H9 (cell line): ENCODE measurements around the gene ITPR2. TPM values are rescaled to one million over a fixed set of nuclear protein-coding genes. Genes with fewer than 3 reads are reported as not detected.

ENCODE experiments used
- DNase-seq: peaks from one replicate; pipeline ENCODE4 v3.0.0-alpha.2; 2017
- H2AFZ ChIP-seq: one replicate; pipeline ENCODE4 v1.6.1; 2013; ENCODE audit warnings: mild to moderate bottlenecking, low read length, control low read depth, moderate library complexity
- H2AK5ac ChIP-seq: 2 replicates; pipeline ENCODE4 v1.6.1; 2013; ENCODE audit warnings: low read length, control low read depth, mixed read lengths; ENCODE audit not compliant: insufficient read length
- H2BK120ac ChIP-seq: one replicate; pipeline ENCODE4 v1.6.1; 2013; ENCODE audit warnings: low read depth, mild to moderate bottlenecking, low read length, control low read depth, inconsistent platforms; ENCODE audit not compliant: poor library complexity, severe bottlenecking
- H2BK12ac ChIP-seq: 2 replicates; pipeline ENCODE4 v1.6.1; 2013; ENCODE audit warnings: low read length, control low read depth, mixed read lengths, low read depth; ENCODE audit not compliant: insufficient read length
- H2BK15ac ChIP-seq: 2 replicates; pipeline ENCODE4 v1.6.1; 2013; ENCODE audit warnings: low read depth, low read length, control low read depth
- H2BK20ac ChIP-seq: one replicate; pipeline ENCODE4 v1.6.1; 2013; ENCODE audit warnings: low read depth, mild to moderate bottlenecking, low read length, control low read depth, inconsistent platforms; ENCODE audit not compliant: poor library complexity, severe bottlenecking
- H2BK5ac ChIP-seq: 2 replicates; pipeline ENCODE4 v1.6.1; 2013; ENCODE audit warnings: low read length, control low read depth, mixed read lengths; ENCODE audit not compliant: insufficient read length
- H3K14ac ChIP-seq: 2 replicates; pipeline ENCODE4 v1.6.1; 2013; ENCODE audit warnings: low read length, control low read depth; ENCODE audit not compliant: insufficient read depth
- H3K18ac ChIP-seq: 2 replicates; pipeline ENCODE4 v1.6.1; 2013; ENCODE audit warnings: low read depth, mild to moderate bottlenecking, mixed read lengths, low read length, control low read depth; ENCODE audit not compliant: insufficient read length
- H3K23ac ChIP-seq: 2 replicates; pipeline ENCODE4 v1.6.1; 2013; ENCODE audit warnings: low read length, control low read depth, mixed read lengths, low read depth; ENCODE audit not compliant: insufficient read length
- H3K23me2 ChIP-seq: 2 replicates; pipeline ENCODE4 v1.6.1; 2013; ENCODE audit warnings: low read depth, mild to moderate bottlenecking, mixed read lengths, low read length, control low read depth; ENCODE audit not compliant: insufficient read length, poor library complexity, severe bottlenecking
- H3K27ac ChIP-seq: 2 replicates; pipeline ENCODE4 v1.5.1; 2013; ENCODE audit warnings: low read length, control low read depth, mixed read lengths, low read depth; ENCODE audit not compliant: insufficient read length
- H3K27me3 ChIP-seq: 2 replicates; pipeline ENCODE4 v1.6.1; 2013; ENCODE audit warnings: low read length, control low read depth, inconsistent platforms; ENCODE audit not compliant: insufficient read depth
- H3K4ac ChIP-seq: 2 replicates; pipeline ENCODE4 v1.6.1; 2013; ENCODE audit warnings: low read depth, mild to moderate bottlenecking, control low read depth, inconsistent platforms, low read length, moderate library complexity
- H3K4me1 ChIP-seq: 2 replicates; pipeline ENCODE4 v1.6.1; 2013; ENCODE audit warnings: low read length, control low read depth, inconsistent platforms; ENCODE audit not compliant: insufficient read depth
- H3K4me2 ChIP-seq: 2 replicates; pipeline ENCODE4 v1.6.1; 2013; ENCODE audit warnings: low read length, control low read depth, mixed read lengths; ENCODE audit not compliant: insufficient read length, insufficient read depth
- H3K56ac ChIP-seq: 2 replicates; pipeline ENCODE4 v1.6.1; 2013; ENCODE audit warnings: low read depth, mild to moderate bottlenecking, mixed read lengths, low read length, control low read depth; ENCODE audit not compliant: insufficient read length
- H3K79me1 ChIP-seq: 2 replicates; pipeline ENCODE4 v1.6.1; 2013; ENCODE audit warnings: low read depth, mild to moderate bottlenecking, moderate library complexity, low read length, control low read depth, inconsistent platforms; ENCODE audit not compliant: insufficient read depth, poor library complexity, severe bottlenecking
- H3K79me2 ChIP-seq: 2 replicates; pipeline ENCODE4 v1.6.1; 2013; ENCODE audit warnings: low read length, control low read depth, inconsistent platforms; ENCODE audit not compliant: insufficient read depth
- H3K9ac ChIP-seq: 2 replicates; pipeline ENCODE4 v1.6.1; 2013; ENCODE audit warnings: low read length, control low read depth, mixed read lengths; ENCODE audit not compliant: insufficient read length; ENCODE audit errors: extremely low read depth
- H3K9me3 ChIP-seq: one replicate; pipeline ENCODE4 v1.6.1; 2013; ENCODE audit warnings: low read depth, low read length, inconsistent platforms; ENCODE audit not compliant: control insufficient read depth
- H3T11ph ChIP-seq: one replicate; pipeline ENCODE4 v1.6.1; 2013; ENCODE audit warnings: mild to moderate bottlenecking, low read length, control low read depth, inconsistent platforms
- H4K20me1 ChIP-seq: one replicate; pipeline ENCODE4 v1.6.1; 2013; ENCODE audit not compliant: control insufficient read depth, insufficient read length, insufficient read depth
- H4K5ac ChIP-seq: 2 replicates; pipeline ENCODE4 v1.6.1; 2013; ENCODE audit warnings: low read depth, mild to moderate bottlenecking, mixed read lengths, low read length, control low read depth; ENCODE audit not compliant: insufficient read length
- H4K8ac ChIP-seq: replicated peaks from 2 replicates; pipeline ENCODE4 v1.6.1; 2013; ENCODE audit warnings: low read length, control low read depth, mixed read lengths, low read depth; ENCODE audit not compliant: insufficient read length
- H4K91ac ChIP-seq: 2 replicates; pipeline ENCODE4 v1.6.1; 2013; ENCODE audit warnings: low read depth, mild to moderate bottlenecking, moderate library complexity, mixed read lengths, low read length, control low read depth; ENCODE audit not compliant: insufficient read length
- H3K27ac Mint-ChIP-seq, 3 experiments: 2 replicates in 2 of 3; 3 replicates in 1 of 3; pipeline ENCODE4 v1.8.0; 2020 to 2021; ENCODE audit warnings: mixed read lengths in 3 of 3, mild to moderate bottlenecking in 1 of 3, moderate library complexity in 1 of 3
- H3K27me3 Mint-ChIP-seq: 2 replicates; pipeline ENCODE4 v1.8.0; 2021; ENCODE audit warnings: low read depth, mild to moderate bottlenecking, moderate library complexity, mixed read lengths
- H3K36me3 Mint-ChIP-seq, 3 experiments: 2 replicates in 2 of 3; 3 replicates in 1 of 3; pipeline ENCODE4 v1.8.0; 2020 to 2021; ENCODE audit warnings: low read depth in 3 of 3, mixed read lengths in 3 of 3; ENCODE audit not compliant: insufficient read depth in 1 of 3
- H3K4me1 Mint-ChIP-seq, 2 experiments: 2 replicates each; pipeline ENCODE4 v1.8.0; 2020; ENCODE audit warnings: mixed read lengths in 2 of 2
- H3K4me3 Mint-ChIP-seq, 2 experiments: 2 replicates in 1 of 2; 3 replicates in 1 of 2; pipeline ENCODE4 v1.8.0; 2020 to 2021; ENCODE audit warnings: mild to moderate bottlenecking in 2 of 2, mixed read lengths in 2 of 2, moderate library complexity in 1 of 2
- H3K9me3 Mint-ChIP-seq, 2 experiments: 2 replicates in 1 of 2; 3 replicates in 1 of 2; pipeline ENCODE4 v1.8.0; 2020; ENCODE audit warnings: mild to moderate bottlenecking in 2 of 2, mixed read lengths in 2 of 2, moderate library complexity in 1 of 2
- CTCF ChIP-seq: fragments of 200-600 bp; sonication (generic); conservative IDR thresholded peaks from 3 replicates; pipeline ENCODE4 v1.8.0; 2021; ENCODE audit warnings: antibody characterized with exemption, mild to moderate bottlenecking
- WGBS: extraction: QIAGEN DNeasy Blood & Tissue Kit; methylation state at CpG from one replicate; pipeline ENCODE4 v1.1.7; 2013; ENCODE audit warnings: missing lambda C conversion rate, low lambda C conversion rate, mixed read lengths; ENCODE audit not compliant: insufficient read length; ENCODE audit errors: extremely low coverage; 5-methylcytosine and 5-hydroxymethylcytosine counted together
- total RNA-seq: library from RNA; stranded (reverse); gene quantifications from 2 replicates; pipeline ENCODE4 v1.2.1, GENCODE V29; 2021

Gene ITPR2
- total RNA-seq, 1 experiment from 2014 or later, result 14.8 TPM

- Histone ChIP-seq H4K5ac (no peak overlapping the region), H3K23me2 (no peaks in the 10 kb centered on the region), H3K9ac (no peak overlapping the region), H3K56ac (no peak overlapping the region), H3K9me3 (no peaks in the 10 kb centered on the region), H2BK12ac (no peak overlapping the region), H2AK5ac (no peak overlapping the region), H3T11ph (no peak overlapping the region), H3K23ac (no peak overlapping the region), H3K14ac (no peak overlapping the region), H2BK15ac (no peak overlapping the region), H3K18ac (no peak overlapping the region), H3K27me3 (no peaks in the 10 kb centered on the region), H2BK20ac (no peak overlapping the region), H4K20me1 (no peaks in the 10 kb centered on the region), H3K4me2 (no peak overlapping the region), H2BK120ac (no peak overlapping the region), H2BK5ac (no peak overlapping the region), H3K27ac (no peak overlapping the region), H3K79me1 (peaks cover 2% of the 10 kb centered on the region), H4K91ac (no peak overlapping the region), H3K4me1 (no peaks in the 10 kb centered on the region; the same call in 1 of the 2 replicates), H2AFZ (no peak overlapping the region), H3K4ac (no peak overlapping the region), H4K8ac (no peak overlapping the region), H3K79me2 (no peaks in the 10 kb centered on the region)
- peaks cover 0 to 6% (median 0%) of the 10 kb centered on the region in 3 experiments; a peak in 2 of 7 replicates for H3K36me3 Mint-ChIP-seq
- H3K27ac Mint-ChIP-seq, result no peak overlapping the region; a peak in 1 of 7 replicates
- H3K27me3 Mint-ChIP-seq, result no peaks in the 10 kb centered on the region
- DNase-seq, result no peak
- TF ChIP-seq CTCF, result no peak
- H3K9me3 Mint-ChIP-seq, result no peaks in the 10 kb centered on the region
- peaks cover 6 to 7% of the 10 kb centered on the region in 2 experiments for H3K4me1 Mint-ChIP-seq
- WGBS, result no CpG with 5 or more reads among the region's 3 CpGs
- H3K4me3 Mint-ChIP-seq, result no peak overlapping the region
Observed at GRCh38 chr12:26534071-26534470, 298.9 kb downstream of the ITPR2 start.
